GM18870 (cell line): ENCODE results near the gene DUS4L.
"Not testable (repeated sequence)": the region's sequence is repeated elsewhere in the genome, so short reads cannot be mapped to it uniquely, and the experiment has no call there.

ENCODE experiments used
- ATAC-seq: cut with Tn5 transposase; IDR thresholded peaks from one replicate; pipeline ENCODE4 v1.9.1; 2021; ENCODE audit warnings: moderate library complexity; ENCODE audit not compliant: unreplicated experiment

DUS4L gene, protein sequence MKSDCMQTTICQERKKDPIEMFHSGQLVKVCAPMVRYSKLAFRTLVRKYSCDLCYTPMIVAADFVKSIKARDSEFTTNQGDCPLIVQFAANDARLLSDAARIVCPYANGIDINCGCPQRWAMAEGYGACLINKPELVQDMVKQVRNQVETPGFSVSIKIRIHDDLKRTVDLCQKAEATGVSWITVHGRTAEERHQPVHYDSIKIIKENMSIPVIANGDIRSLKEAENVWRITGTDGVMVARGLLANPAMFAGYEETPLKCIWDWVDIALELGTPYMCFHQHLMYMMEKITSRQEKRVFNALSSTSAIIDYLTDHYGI

GRCh38 chr7:107563775-107564552, at the start of gene DUS4L, which contains the start of gene COG5:
Gene DUS4L (plus strand): TSS chr7:107563971. CDS start chr7:107567071, 3,100 bp downstream.
Gene COG5 (minus strand): TSS chr7:107563920. CDS start chr7:107563896, 24 bp downstream.
- ATAC-seq = peak; percentile 88

GRCh38 chr7:107526672-107527071, 37.1 kb upstream of the DUS4L start:
- ATAC-seq = no peak

- ATAC-seq = no peak
These were observed 36.6 kb upstream of the DUS4L start for GRCh38 chr7:107527196-107527595.

- ATAC-seq = no peak
These were observed 35.3 kb upstream of the DUS4L start for GRCh38 chr7:107528461-107528860.

DNA sequence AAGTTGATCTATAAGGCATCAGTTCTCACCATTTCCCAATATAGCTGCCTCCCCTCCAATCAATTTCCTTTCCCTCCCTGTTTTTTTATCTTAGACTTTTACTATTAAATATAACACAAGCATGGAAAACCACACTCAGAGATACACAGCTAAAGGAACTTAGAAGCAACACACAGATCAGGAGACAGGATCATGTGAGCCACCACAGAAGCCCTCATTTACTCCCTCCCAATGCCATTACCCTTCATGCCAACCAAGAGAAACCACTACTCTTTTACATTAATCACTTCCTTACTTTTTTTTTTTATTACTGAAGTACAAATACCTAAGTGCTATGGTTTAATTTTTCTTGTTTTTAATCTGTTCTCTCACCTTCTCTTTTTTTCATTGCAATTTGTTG, 33.0 kb upstream of the DUS4L start:
- no peak for ATAC-seq

DNA sequence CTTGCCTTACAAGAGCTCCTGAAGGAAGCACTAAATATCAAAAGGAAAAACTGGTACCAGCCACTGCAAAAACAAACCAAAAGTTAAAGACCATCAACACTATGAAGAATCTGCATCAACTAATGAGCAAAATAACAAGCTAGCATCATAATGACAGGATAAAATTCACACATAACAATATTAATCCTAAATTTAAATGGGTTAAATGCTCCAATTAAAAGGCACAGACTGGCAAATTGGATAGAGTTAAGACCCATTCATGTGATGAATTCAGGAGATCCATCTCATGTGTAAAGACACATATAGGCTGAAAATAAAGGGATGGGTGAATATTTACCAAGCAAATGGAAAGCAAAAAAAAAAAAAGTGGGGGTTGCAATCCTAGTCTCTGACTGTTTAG, 29.6 kb upstream of the DUS4L start:
- ATAC-seq = no peak

DNA sequence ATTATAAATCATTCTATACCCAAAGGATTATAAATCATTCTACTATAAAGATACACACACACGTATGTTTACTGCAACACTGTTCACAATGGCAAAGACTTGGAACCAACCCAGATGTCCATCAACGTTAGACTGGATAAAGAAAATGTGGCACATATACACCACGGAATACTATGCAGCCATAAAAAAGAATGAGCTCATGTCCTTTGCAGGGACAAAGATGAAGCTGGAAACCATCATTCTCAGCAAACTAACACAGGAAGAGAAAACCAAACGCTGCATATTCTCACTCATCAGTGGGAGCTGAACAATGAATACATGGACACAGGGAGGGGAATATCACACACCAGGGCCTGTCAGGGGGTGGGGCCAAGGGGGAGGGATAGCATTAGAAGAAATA, 26.5 kb upstream of the DUS4L start:
- ATAC-seq = not testable (repeated sequence)

GRCh38 chr7:107538001-107538400, 25.8 kb upstream of the DUS4L start:
- ATAC-seq = no peak

GRCh38 chr7:107543338-107543993, 20.3 kb upstream of the DUS4L start:
- ATAC-seq = no peak

DNA sequence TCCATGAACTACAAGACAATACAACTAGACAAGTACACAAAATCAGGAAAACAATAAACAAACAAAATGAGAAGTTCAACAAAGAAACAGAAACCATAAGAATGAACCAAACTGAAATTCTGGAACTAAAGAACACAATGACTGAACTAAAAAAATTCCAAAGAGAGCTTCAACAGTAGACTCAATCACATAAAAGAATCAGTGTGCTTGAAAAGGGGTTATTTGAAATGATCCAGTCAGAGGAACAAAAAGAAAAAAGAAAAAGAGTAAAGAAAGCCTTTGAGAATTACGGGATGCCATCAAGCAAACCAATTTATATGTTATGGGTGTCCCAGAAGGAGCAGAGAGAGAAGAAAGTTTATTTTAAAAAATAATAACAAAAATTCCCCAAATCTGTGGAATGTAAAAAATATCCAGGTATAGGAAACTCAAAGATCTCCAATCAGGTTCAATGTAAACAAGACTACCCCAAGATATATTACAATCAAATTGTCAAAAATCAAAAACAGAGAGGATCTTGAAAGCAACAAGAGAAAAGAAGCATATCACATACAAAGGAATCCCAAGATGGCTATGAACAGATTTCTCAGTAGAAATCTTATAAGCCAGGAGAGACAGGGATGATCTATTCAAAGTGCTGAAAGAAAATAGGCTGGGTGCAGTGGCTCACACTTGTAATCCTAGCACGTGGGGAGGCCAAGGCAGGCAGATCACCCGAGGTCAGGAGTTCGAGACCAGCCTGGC, 18.8 kb upstream of the DUS4L start:
- ATAC-seq = no peak

DNA sequence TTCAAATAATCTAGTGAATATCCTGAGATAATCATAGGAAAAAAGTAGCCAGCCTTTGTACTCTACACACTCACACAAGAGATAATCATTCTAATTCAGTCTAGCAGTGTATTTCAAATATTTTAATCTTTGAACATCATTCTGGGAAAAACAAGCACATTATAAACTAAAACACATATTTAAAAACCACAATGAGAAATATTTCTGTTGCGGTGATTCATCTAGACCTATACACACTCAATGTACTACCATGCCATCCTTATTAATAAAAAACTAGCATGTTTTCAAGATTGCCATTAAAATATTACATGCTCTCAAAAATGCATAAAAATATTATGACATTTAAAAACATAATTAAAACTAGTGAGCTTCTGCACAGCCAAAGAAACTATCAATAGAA, 11.8 kb upstream of the DUS4L start:
- no peak for ATAC-seq

DNA sequence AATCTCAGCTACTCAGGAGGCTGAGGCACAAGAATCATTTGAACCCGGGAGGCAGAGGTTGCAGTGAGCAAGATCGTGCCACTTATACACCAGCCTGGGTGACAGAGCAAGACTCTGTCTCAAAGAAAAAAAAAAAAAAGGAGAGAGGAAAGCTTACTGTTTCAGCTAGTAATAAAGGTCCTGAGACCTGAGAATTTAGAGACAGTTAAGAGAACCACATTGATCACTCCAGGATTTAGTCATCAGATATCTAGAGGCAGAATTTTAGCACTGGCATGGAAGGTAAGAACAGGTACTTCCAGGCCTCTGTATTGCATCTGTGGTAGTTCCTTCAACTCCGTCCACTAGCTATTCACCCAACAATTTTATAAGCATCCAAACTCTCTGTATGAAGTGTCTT, 7.9 kb upstream of the DUS4L start:
- no peak for ATAC-seq

- ATAC-seq = no peak
These were observed 3.9 kb upstream of the DUS4L start for GRCh38 chr7:107559864-107560263.

DNA sequence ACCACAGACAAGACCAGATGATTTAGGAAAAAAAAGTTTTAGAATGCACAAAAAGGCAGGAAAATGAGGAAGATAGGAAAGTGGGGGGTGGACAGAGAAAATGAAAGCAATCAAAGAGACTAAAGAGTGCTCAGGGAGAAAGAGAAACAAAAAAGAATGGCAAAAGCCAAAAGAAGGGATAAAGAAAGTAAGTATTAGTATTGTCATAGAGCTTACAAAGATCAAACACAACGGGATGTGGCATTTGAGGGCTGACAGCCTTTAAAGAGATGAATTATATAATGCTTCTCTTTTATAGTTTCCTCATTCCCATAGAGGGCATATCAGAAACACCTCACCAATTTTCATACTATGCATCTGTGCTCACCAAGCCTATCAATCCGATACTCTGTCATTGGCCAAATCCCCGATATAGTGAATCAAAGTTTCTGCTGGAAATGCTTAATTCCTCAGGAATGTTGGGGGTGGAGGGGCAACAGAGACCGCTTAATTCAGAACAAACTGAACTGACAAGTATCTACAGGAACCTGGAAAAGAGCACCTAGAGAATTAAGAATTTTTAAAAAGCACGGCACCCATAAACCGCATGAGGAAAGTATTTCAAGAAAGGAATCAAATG, 2.8 kb upstream of the DUS4L start:
- ATAC-seq = no peak

DNA sequence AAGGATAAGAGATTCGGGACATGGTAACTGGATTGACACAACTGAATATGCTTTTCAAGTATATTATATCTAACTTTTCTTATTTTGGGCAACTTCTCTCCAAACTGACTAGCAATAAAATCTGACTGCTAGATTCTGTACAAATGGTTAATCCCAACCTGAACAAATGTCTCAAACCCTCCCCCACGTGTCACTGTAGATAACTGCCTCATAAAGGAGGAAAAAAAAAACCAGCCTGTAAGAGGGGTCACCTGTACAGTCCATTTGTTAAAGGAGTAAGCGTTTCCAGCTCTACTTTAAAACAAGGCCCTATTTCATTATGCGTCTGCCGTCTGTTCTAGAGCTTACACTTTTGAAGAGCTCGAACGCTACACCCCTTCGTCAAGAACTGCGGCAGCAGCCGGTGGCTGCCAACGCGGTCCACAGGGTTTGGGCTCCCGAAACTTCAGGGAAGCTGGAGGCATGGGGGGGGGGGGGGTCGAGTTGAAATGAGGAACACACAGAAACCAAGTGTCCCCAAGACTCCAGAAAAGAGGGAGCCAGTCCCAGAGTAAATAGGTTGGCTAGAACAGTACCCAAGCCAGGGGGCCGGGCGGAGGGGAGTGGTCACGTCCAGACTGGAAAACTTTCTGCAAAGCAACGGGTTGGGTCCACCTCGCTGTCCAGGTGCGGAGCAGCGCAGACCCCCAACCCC, 543 bp upstream of the DUS4L start:
- peak; percentile 44 for ATAC-seq

DNA sequence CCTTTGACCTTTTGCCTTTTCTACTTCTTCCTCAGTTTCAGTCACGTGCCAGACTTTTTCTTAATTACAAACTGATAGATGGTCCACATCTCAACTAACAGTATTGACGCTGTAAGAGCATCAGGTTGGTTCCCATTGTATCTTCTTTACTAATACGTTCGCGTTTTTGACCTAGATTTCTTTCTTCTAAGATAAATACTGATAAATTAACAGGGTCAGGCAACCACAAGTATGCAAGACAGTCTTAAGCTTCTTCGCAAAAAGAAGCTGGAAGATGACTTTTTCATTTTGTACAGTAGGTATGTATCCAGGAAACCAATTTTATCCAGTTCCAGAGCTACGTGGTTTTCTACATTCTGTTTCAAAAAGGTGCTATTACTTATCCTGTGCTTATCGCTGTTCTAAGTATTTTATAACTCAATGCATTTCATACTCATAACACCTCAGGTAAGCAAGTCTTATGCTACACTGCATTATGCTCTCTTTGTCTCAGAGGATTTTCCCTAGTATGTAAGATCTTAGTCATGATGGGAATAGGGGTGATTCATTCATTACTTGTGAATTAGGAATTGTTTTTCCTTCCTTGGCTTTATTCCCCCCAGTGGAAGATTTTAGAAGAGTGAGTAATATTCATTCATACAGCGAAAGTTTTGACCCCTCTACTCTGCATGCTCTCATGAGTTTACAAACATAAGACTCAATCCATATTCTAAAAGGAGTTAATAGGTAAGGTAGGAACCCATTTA, 955 bp downstream of the DUS4L start:
- ATAC-seq = no peak

- no peak for ATAC-seq
These were observed 6.5 kb downstream of the DUS4L start for GRCh38 chr7:107570298-107570697.

GRCh38 chr7:107573537-107573936, 9.8 kb downstream of the DUS4L start:
- no peak for ATAC-seq

GRCh38 chr7:107579554-107579884, 15.7 kb downstream of the DUS4L start:
- ATAC-seq = no peak
